Stimulated activated CD4-positive, alpha-beta T cell treated with anti-CD3 and anti-CD28 coated beads, Interleukin-4, amount 100 ng/mL, for 48 hours (primary cell): Measurements from ENCODE around the gene VTI1A.

Experiments used
- DNase-seq, 2 donors: peaks; one replicate each; pipeline ENCODE4 v3.0.0-alpha.2; 2020; ENCODE audit warnings: low read depth in 2 of 2

VTI1A gene

DNA sequence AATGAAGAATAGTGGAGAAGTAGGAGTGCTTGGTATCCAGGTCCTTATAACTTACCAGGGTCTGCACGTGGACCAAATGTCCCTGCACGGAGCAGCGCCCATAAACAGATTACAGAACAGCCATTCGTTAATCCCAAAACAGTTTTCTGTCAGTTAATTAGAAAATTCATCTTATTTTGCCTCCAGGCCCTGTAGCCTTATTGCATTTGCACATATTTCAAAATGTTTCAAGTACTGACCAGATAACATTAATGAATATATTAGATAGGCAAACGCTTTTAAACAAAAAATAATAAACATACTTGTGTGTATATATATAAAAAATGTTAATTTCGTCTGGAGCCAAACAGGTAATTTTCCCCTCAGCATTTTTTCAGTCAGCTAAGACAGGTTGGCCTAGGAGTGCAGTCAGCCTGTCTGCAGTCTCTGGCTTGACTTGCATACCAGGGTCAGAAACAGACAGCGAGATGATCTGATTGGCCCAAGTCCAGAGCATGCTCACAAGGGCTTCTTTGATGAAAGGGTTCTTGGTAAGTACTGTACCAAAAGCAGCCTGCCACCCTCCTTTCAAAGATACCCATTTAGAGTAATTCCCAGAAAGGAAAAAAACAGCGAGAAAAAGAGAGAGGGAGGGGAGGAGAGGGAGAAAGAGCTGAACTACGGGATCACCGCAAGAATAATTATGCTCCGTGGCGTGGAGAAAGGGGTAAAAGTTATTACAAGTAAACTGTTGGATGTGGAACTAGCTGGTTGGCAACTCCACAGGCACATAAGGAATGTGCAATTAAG, 308.6 kb downstream of the VTI1A start:
- DNase-seq, result no peak

DNA sequence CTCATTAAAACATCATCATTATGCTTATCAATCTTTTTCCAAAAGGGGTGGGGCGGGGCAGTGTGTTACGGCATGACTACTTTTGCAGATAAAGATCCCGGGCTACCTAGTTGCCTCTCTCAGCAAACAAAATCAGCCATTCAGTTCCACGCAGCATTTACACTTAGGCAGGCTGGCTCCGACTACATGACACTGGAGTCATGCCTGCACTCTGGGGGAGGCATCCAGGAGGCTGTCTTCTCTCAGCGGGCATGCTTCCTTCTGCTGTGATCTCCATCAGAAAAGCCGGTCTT, 309.2 kb downstream of the VTI1A start:
- DNase-seq, result no peak

DNA sequence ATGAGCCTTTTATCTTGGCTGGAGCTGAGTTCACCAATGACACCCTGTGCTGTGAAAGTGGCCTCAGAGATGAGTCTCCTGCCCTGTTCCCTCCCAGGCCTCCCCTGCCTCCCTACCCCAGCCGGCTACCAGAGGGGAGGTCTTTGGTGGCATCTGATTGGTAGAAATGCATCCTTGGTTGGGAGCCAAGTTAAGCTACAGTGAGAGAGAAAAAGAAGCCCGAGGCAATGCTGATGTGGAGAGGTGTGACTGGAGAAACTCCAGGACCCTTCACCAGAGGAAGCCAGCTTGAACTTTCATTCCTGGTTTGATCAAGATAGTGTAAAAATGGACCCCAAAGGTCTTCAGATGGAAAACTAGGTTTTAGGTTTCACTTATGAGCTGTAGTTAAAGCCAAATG, 311.9 kb downstream of the VTI1A start:
- DNase-seq, result no peak

DNA sequence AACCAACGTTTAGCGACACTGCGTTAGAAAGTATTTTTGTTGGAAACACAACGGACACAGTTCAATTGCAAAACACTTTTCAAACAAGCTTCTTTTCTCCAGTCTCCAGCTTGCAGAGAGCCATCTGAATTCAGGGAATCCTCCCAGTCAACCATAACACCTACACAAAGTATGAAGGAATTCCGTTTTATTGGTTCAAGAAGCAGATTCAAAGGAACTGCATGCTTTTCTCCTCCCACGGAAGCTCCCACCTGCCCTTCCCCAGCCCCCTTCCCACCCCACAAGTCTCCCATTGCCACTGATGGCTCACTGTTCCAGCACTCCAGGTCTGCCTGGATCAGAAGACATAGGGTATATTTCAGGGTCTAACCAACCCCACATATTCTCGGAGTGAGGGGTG, 312.5 kb downstream of the VTI1A start:
- DNase-seq, result no peak

DNA sequence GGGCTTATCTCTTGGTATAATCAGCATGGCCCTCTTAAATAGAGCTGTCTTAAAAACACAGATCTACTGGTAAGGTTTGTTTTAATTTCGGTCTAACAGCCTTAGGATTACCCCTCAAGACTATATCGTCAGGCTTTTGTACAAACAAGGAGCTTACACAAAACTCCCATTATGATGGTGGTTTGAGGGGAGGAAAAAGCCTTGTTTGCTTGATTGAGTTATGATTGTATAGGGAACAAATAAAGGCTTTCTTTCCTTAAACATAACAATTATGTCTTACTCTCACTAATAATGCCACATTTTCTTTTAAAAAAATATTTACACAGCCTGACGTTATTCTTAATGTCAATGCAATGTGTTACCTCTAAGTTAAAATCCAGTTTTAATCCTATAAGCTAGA, 314.2 kb downstream of the VTI1A start:
- DNase-seq, result no peak

DNA sequence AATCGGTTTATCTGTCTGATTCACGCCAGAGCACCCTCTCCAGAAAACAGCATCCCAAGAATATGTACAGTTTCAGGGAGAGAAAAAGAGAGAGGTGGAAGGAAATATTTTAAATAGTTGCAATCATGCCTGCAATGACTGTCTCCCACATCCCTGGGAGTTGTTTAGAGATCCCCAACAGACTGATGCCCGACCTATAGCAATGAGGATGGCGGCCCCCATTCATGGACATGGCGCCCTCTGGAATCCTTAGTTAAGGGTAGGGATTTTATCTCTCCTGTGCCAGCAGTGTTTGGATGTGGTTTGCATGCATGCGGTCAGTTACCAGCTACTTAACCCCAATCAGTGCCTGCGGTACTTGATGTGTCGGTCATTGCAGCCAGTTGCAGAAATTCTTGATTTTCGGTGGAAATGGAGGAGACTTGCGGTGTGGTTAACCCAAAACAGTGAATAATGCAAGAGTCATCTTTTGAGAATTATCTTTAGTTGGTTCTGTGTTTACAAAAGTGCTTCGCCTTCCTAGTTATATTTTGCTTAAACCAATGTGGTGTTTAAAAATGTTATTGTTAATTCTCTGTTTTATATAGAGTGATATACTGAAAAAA, 317.0 kb downstream of the VTI1A start:
- DNase-seq, result no peak

DNA sequence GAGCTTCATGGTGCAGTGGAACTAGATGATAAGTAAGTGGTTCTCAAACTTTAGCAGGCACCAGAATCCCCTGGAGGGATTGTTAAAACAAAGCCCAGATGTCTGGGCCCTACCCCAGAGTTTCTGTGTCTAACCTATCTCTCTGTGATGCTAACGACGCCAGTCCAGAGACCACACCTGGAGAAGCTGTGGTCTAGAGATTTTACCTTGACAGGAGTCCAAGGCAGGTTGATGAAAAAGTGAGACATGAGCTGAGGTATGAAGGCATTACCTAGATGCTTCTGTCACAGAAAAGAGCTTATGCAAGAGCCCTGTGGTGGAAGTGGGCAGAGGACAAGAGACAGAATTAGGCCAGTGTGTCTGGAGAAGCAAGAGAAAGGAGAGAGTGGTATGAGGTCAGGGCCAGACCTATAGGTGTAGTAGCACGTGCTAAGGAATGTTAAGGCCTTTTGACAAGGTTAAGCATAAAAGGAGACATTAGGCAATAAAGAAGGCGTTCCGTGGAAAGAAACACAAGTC, 318.8 kb downstream of the VTI1A start:
- DNase-seq, result no peak

DNA sequence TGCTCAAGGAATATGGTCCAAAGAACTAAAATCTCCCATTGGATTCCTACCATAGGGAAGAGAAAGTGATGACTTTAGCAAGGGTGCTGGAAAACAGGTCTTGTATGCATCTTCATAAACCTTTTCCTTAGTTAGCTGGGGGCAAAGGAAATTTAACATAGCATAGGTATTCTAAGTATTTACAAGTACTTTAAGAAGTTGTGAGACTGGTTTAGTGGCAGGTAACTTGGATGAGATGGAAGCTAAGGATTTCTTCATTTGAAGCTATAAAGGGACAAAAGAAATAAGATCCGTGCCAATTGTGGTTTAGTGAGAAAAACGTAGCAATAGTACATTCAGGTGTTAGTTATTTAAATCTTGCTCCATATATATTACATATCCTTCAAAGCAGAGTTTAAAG, 319.6 kb downstream of the VTI1A start:
- no peak for DNase-seq

DNA sequence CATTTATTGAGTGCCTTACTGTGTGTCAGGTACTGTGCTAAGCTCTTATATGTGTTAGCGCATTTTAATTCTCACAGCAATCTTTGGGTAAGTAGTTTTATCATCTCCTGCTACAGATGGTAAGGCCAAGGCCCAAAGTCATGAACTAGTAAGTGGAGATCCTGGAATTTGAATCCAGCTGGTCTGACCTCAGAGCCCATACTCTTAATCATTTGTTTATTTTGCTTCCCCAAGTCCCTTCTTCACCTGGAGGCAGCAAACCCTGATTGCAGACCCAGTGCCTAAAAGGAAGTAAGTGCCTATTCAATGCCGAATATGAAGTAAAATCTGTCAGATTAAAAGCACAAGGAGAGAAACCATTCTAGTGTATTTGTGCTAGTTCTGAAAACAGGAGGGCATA, 320.1 kb downstream of the VTI1A start:
- DNase-seq, result no peak

DNA sequence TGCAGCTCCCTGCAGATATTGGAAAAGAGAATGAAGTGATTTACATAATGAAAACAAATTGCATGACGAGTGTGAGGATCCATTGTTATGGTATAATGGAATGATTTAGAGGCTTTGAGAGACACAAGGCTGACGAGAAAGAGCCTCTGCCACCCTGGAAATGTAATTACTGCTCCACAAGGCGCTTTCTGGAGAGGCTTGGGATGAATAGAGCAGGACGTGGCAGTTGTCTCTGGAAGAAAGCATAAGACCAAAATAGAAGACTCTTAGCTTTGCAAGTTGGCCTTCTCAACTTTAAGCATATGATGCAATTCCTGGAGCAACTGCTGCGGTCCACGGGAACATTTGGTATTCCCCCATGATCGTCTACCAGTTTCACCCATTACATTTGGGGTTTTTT, 321.1 kb downstream of the VTI1A start:
- no peak for DNase-seq

DNA sequence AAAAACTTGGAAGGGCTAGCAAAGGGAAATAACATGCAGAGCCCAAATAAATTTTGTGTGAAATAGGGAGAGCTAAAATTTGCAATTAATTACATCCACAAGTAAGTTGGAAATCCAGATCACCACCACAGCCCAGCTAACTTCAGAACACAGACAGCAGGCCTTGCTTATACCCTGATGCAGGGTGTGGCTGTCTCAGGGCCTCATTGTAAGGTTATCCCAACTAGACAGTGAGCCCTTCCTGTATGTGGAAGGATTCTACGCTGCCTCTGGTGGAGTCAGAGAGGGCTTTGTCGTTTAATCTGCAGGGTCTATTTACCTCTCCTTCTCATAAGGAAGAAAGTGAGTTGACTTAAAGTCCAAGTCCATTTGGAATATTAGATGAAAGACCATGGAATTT, 322.1 kb downstream of the VTI1A start:
- DNase-seq, result no peak

DNA sequence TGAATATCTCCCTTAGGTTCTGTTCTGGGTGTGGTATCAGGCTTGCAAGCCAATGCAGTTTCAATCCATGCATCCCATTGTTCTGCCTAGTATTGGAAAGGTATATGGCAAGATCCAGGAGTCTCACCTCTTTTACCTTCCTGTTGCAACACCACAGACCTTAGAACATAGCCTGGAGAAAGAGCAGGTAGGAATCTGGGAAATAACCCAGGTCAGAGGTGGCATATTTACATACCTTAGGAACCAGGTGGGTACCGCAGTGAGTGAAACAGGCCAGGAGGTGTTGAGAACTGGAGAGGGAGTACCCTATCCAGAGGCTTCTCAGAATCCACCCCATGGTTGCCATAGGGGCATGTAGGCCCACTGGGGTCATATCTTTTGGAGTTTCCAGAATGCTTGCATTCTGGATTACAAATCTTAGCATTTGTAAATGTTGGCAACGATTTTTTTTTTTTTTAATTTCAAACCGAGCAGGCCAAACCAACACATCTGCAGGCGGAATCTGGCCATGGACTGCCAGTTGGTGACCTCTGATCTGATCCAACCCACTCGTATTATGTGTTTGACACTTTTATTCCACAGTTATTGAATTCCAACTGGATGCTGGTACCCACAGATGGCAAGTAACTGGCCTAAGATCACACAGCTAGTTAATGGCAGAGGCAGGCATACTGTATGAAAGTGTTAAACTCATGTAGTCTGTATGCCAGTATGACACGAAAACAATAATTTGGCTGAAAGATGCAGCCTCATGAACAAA, 322.8 kb downstream of the VTI1A start:
- DNase-seq, result no peak

DNA sequence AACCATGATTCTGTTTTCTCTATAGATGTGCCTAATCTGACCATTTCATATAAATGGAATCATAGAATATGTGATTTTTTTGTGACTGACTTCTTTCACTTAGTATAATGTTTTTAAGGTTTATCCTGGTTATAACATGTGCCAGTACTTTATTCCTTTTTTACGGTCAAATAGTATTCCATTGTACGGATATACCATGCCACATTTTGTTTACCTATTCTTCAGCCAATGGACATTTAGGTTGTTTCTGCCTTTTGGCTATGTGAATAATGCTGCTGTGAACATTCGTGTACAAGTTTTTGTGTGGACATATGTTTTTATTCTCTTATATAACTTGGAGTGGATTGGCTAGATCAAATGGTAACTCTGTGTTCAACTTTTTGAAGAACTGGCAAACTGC, 324.7 kb downstream of the VTI1A start:
- DNase-seq, result no peak

DNA sequence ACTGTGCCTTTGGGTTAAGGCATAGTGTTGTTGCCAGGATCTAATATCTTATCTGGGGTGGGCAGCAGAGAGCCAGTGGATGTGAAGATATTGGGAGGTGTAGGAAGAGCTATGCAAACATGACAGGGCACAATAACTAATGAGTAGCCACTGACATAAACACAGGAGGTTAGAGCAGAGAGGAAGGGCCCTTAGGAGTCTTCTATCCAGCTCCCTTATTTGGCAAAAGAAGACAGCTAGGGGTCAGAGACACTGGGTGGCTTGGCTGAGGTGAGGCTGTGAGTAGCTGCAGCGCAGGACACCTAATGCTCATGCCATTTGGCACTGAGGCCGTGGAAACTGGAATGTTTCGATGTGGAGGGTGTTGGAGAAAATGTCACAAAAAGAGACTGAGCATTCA, 326.8 kb downstream of the VTI1A start:
- no peak for DNase-seq

DNA sequence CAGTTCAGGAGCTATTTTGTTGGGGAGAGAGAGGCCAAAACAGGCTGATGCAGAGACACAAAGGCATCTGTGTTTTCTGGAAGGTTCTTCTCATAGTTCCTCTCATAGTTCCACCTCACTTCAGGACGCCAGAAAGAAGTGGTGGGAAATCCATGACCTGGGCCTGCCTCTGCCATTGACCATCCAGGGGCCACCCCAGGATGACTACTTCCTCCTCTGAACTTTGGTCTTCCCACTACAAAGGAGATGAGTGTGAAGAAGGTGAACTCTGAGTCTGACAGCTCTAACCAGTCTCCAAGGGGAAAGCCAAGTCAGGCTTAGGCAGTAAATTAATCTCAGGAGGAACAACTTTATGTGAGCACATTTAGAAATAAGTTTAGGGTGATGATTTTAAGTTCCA, 327.2 kb downstream of the VTI1A start:
- no peak for DNase-seq

DNA sequence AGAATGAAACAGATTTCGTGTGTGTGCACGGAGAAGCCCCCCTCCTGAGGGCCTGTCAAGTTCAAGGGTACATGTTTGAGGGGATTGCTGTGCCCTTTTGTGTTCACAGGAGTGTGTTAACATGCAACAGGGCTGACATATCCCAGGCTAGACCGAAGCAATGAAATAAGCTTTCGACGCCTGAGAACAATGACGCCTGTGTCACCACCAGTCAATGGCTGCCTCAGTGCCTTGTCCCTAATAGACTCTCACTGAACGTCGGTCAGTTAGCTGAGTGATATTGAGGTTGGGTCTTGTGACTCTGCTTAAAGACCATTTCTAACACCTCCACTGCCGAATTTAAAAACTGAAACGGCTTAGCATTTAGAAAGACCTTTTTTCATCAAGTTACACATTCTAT, 327.8 kb downstream of the VTI1A start:
- no peak for DNase-seq

DNA sequence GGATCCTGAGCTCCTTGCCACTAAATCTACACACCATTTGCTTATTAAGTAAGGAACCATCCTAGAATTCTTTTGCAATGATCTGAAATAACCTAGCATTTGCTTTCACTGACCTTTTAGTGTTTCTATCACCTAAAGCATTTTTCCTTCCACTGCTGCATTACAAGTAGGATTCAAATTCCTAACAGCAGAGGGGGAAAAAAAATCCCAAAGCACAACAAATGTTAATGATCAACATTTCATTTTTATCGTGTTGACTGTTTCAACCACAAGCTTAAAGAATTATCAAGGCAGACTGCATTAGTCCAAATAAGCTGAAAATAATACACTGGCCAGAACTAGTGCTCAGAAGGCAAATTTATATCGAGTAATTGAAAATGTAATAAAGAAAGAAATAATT, 328.4 kb downstream of the VTI1A start:
- no peak for DNase-seq

DNA sequence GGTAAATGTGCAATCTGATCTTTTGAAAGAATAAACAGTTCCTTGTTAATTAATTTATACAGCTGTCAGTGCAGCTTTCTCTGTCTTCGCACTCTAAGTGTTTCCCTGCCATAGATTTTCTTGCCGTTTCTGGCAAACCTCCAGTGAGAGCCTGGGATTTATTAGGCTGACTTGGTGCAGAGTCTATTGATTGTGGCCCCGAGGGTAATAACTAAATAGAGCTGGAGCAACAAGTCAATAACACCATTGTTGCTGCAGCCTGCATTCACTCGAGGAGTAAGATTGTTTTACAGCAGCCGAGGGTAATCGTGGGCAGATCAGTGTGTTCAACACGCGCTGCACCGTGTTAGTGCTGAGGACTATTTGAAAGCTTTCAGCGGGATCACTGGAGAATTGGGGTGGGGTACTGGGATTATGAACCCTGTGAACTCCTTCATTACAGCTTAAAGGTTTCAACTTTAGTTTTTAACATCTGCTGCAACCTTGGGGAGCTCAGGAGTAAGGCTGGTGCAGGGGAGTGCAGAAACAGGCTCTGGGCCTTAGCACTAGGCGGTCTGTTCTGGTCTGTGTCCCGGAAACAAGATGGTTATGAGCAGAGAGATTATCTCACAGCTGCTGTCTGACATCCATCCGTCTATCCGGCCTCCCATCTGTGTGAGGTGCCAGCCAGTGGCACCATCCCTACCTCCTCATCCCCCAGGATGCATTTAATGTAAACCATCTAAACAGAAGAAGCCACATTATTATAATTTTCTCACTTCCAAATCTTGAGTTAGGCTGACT, 329.1 kb downstream of the VTI1A start:
- no peak for DNase-seq

DNA sequence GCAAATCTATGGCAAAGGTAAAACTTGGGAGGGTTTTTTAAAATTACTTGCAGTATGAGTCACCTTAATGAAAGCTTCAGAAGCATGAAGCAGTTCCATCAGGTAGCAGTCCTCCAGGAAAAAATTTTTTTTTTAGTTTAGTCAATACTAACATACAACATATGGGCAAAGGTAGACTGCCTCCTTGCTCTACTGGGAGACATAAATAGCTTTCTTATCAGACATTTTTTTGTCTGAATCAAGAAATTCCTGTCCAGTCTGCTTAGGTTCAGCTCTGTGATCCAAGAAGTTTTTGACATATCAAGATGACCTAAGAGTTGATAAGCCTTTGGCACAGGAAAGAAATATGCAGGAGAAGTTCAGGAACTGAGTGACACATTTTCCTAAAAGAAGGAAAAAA, 331.6 kb downstream of the VTI1A start:
- DNase-seq, result no peak

DNA sequence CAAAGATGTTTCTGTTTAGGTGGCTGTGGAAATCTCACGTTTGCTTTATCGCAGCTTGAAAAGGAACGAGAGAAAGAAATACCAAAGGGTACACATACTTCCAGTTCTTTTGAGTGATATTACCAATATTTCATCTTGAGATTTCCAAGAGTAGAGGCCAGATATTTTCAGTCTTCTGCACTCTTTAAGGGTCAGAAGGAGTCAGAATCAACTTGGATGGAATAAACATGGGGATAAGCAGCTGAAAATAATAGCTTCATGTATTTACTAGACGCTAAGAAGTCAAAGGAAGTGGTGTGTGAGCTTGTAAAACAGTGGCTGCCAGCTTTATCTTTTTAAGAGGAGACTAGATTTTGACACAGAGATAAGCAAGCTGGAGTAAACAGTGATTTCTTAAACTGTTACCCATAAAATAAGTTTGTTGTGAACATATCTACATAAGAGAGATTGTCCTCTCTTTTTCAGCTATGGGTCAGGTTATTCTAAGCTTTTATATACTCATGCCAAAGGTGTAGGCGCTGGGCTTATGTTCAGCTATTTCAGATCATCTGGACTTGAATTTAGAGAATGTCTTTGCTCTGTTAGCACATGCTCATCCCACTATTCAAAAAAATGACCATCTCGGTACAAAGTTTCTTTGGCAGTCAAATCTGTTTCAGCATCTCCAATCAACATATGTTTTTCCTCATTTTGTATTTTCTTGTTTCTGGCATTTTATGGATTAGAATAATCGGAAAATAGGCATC, 332.2 kb downstream of the VTI1A start:
- no peak for DNase-seq

DNA sequence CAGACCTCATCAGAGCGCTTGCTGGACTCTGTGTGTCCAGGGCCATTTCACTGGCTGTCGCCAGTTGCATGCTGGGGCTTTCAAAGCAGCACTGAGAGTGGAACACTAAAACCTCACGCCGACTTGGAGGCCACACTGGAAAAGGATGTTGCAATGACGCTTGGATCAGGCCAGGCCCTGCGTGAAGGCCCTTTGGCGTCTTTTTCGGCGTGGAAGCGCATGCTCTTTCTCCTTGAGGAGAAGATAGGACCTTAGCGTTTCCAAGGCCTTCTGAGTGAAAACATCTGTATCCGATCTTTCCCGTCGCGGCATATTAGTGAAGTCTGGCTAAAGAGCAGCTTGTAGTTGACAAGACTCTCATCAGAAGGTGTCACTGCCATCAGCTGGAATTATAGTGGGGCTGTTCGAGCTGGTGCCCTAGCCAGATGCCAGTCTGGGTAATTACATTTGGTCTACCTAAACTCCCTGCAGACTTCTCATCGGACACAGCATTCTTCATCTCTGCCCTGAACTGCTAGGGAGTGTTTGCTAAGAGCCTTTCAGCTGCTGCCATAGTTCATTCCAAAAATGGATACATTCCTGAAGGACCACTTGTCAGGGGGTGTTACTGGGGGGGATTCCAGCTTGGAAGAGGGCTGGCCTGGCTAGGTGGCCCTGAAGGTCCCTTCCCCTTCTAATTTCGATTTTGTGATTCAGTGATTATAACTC, 335.3 kb downstream of the VTI1A start:
- DNase-seq, result no peak
